WTC11 (cell line): Measurements from ENCODE around the gene FSTL4. TPM values are rescaled to one million over a fixed set of nuclear protein-coding genes. Genes with fewer than 3 reads are reported as not detected.
A peak's percentile ranks its signal among the peaks of the same experiment; 100 is the strongest.

Experiments
- ATAC-seq: fragments of 200-7000 bp; cut with Tn5 transposase; 2 replicates; pipeline ENCODE4 v1.10.0; 2021; ENCODE audit warnings: mild to moderate bottlenecking, moderate library complexity
- CTCF ChIA-PET: fragments of 300-600 bp; sonication (Branson Sonifier 250); formaldehyde crosslinking; loops from one replicate; lab custom pipeline; 2021; ENCODE audit warnings: antibody characterized with exemption; lab: Charles Lee
- POLR2A ChIA-PET: fragments of 350-600 bp; sonication (Branson Sonifier 250); formaldehyde crosslinking; loops from one replicate; lab custom pipeline; 2021; ENCODE audit warnings: antibody characterized with exemption; lab: Charles Lee
- DNase-seq: peaks from one replicate; pipeline ENCODE4 v3.0.0; 2021; ENCODE audit warnings: low spot score
- H3K27ac Mint-ChIP-seq: 2 replicates; pipeline ENCODE4 v1.8.0; 2021; ENCODE audit warnings: mixed read lengths
- H3K27me3 Mint-ChIP-seq: 2 replicates; pipeline ENCODE4 v1.8.0; 2021; ENCODE audit warnings: low read depth, mild to moderate bottlenecking, moderate library complexity, mixed read lengths
- H3K36me3 Mint-ChIP-seq: 2 replicates; pipeline ENCODE4 v1.8.0; 2021; ENCODE audit warnings: mixed read lengths
- H3K4me1 Mint-ChIP-seq: 2 replicates; pipeline ENCODE4 v1.8.0; 2022; ENCODE audit warnings: mixed read lengths
- H3K4me3 Mint-ChIP-seq: 2 replicates; pipeline ENCODE4 v1.8.0; 2021; ENCODE audit warnings: mild to moderate bottlenecking, moderate library complexity, mixed read lengths
- H3K9me3 Mint-ChIP-seq: 2 replicates; pipeline ENCODE4 v1.8.0; 2021; ENCODE audit warnings: mixed read lengths
- CREB1 ChIP-seq: sonication (generic); formaldehyde crosslinking; IDR thresholded peaks from 2 replicates; pipeline ENCODE4 v1.8.0; 2023; ENCODE audit warnings: mild to moderate bottlenecking, missing genetic modification reagents
- ETV6 ChIP-seq: sonication (generic); formaldehyde crosslinking; IDR thresholded peaks from 2 replicates; pipeline ENCODE4 v1.8.1; 2022; ENCODE audit warnings: mild to moderate bottlenecking, missing genetic modification reagents
- GABPB1 ChIP-seq: sonication (generic); formaldehyde crosslinking; IDR thresholded peaks from 2 replicates; pipeline ENCODE4 v1.8.1; 2023; ENCODE audit warnings: mild to moderate bottlenecking, missing genetic modification reagents
- HMGA2 ChIP-seq: fragments of 250-450 bp; sonication (Bioruptor Pico); IDR thresholded peaks from 2 replicates; pipeline ENCODE4 v1.4.0; 2021; ENCODE audit warnings: mild to moderate bottlenecking, moderate library complexity
- JAZF1 ChIP-seq: fragments of 250-450 bp; sonication (Bioruptor Pico); IDR thresholded peaks from 2 replicates; pipeline ENCODE4 v1.9.0; 2021; ENCODE audit warnings: moderate library complexity, mild to moderate bottlenecking, inconsistent platforms
- KAT7 ChIP-seq: sonication (generic); formaldehyde crosslinking; IDR thresholded peaks from 2 replicates; pipeline ENCODE4 v1.8.1; 2023; ENCODE audit warnings: missing genetic modification reagents, mild to moderate bottlenecking, borderline replicate concordance
- PRRX2 ChIP-seq: fragments of 250-450 bp; sonication (Bioruptor Pico); IDR thresholded peaks from 2 replicates; pipeline ENCODE4 v1.8.0; 2021; ENCODE audit warnings: mild to moderate bottlenecking
- ZNF138 ChIP-seq: sonication (generic); formaldehyde crosslinking; conservative IDR thresholded peaks from 2 replicates; pipeline ENCODE4 v1.8.1; 2022; ENCODE audit warnings: mild to moderate bottlenecking, moderate library complexity, missing genetic modification reagents
- ZNF232 ChIP-seq: sonication (generic); formaldehyde crosslinking; IDR thresholded peaks from 2 replicates; pipeline ENCODE4 v1.8.0; 2022; ENCODE audit warnings: mild to moderate bottlenecking, missing genetic modification reagents
- ZNF396 ChIP-seq: fragments of 250-450 bp; sonication (Bioruptor Pico); IDR thresholded peaks from 2 replicates; pipeline ENCODE4 v1.8.0; 2021; ENCODE audit warnings: mild to moderate bottlenecking, moderate library complexity, borderline replicate concordance
- total RNA-seq: library from RNA; stranded (reverse); gene quantifications from 3 replicates; pipeline ENCODE4 v1.2.3, GENCODE V29; 2021
- TF ChIP-seq, protein P1 (sequence below): fragments of 200-600 bp; IDR thresholded peaks from 2 replicates; pipeline ENCODE4 v1.8.0; 2022; ENCODE audit warnings: antibody characterized with exemption
- TF ChIP-seq, protein P2 (sequence below): fragments of 250-450 bp; sonication (Bioruptor Pico); IDR thresholded peaks from 2 replicates; pipeline ENCODE4 v1.9.0; 2021; ENCODE audit warnings: moderate library complexity, mild to moderate bottlenecking, inconsistent platforms, borderline replicate concordance
- TF ChIP-seq, protein P3 (sequence below): sonication (generic); formaldehyde crosslinking; IDR thresholded peaks from 2 replicates; pipeline ENCODE4 v1.8.1; 2022; ENCODE audit warnings: mild to moderate bottlenecking, moderate library complexity, missing genetic modification reagents
- TF ChIP-seq, protein P4 (sequence below): fragments of 250-450 bp; sonication (Bioruptor Pico); conservative IDR thresholded peaks from 2 replicates; pipeline ENCODE4 v1.9.0; 2021; ENCODE audit warnings: mild to moderate bottlenecking
- TF ChIP-seq, protein P5 (sequence below): sonication (generic); formaldehyde crosslinking; IDR thresholded peaks from 2 replicates; pipeline ENCODE4 v1.8.0; 2022; ENCODE audit warnings: missing genetic modification reagents
- TF ChIP-seq, protein P6 (sequence below): sonication (generic); formaldehyde crosslinking; IDR thresholded peaks from 2 replicates; pipeline ENCODE4 v1.8.0; 2022; ENCODE audit warnings: mild to moderate bottlenecking, missing genetic modification reagents

The FSTL4 gene
- total RNA-seq, 1 experiment from 2014 or later = 6.1 TPM

DNA sequence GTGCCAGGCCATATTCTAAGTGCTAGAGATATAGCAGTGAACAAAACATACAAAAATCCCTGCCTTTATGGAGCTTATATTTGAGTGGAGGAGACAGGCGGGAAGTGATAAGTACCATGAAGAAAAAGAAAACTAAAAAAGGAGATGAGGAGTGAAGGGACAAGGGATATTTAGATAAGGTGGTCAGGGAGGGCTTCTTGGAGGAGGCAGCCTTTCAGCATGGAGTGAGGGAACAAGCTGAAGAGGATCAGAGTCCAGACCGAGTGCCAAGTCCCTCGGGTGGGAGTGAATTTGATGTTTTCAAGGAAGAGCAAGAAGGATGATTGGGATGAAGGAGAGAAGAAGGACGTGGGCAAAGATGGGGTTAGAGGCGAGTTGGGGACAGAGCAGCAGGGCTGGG lies 190.5 kb downstream of the FSTL4 start:
- DNase-seq = no peak
- CTCF ChIA-PET = interaction anchor here (0.5 to 8.3 kb wide), 44 partner anchors 10 to 523 kb away, joined by 3 to 103 read pairs (median 6); partner anchors contain the start of gene FSTL4
- ATAC-seq = no peak
- peaks cover 37% of the 10 kb centered on the region for H3K4me1 Mint-ChIP-seq
- no peaks in the 10 kb centered on the region for H3K36me3 Mint-ChIP-seq
- H3K4me3 Mint-ChIP-seq = no peak overlapping the region
- peaks cover 28% of the 10 kb centered on the region for H3K27me3 Mint-ChIP-seq
- POLR2A ChIA-PET = interaction anchor here (0.8 kb wide), 1 partner anchor 35 kb away, joined by 3 read pairs; no protein-coding TSS in a partner anchor
- TF ChIP-seq ZNF138 (CRISPR knock-in tag) = no peak
- TF ChIP-seq, all 79 proteins: peak for 0
- Mint-ChIP-seq H3K27ac (no peak overlapping the region), H3K9me3 (peaks cover 8% of the 10 kb centered on the region)

DNA sequence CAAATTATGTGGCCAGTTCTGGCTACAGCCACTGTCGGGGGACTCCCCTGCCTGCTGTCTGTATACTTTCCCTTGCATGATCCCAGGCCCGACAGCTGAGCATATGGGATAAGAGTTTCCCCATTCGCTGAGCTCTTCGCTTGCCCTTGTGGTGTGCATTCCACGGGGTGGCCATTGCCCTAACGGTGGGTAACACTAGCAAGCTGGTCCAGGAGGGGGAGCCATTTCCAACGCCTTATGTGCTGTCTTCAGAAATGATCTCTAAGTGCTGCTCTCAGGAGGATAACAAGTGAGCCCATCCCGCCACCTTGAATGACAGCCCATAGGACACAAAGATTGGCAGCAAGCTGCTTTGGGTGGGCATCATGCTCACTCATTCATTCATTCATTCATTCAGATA lies 190.9 kb downstream of the FSTL4 start:
- ATAC-seq = peak; percentile 75
- peak; percentile 73 for DNase-seq
- peaks cover 28% of the 10 kb centered on the region for H3K27me3 Mint-ChIP-seq
- no peak overlapping the region for H3K27ac Mint-ChIP-seq
- POLR2A ChIA-PET = interaction anchor here (0.8 kb wide), 1 partner anchor 36 kb away, joined by 3 read pairs; no protein-coding TSS in a partner anchor
- H3K4me3 Mint-ChIP-seq = no peak overlapping the region
- H3K36me3 Mint-ChIP-seq = no peaks in the 10 kb centered on the region
- H3K4me1 Mint-ChIP-seq = peaks cover 33% of the 10 kb centered on the region
- CTCF ChIA-PET = interaction anchor here (0.5 to 8.3 kb wide), 61 partner anchors 9 to 636 kb away, joined by 3 to 103 read pairs (median 4); partner anchors contain the start of gene FSTL4
- TF ChIP-seq, protein P1, sequence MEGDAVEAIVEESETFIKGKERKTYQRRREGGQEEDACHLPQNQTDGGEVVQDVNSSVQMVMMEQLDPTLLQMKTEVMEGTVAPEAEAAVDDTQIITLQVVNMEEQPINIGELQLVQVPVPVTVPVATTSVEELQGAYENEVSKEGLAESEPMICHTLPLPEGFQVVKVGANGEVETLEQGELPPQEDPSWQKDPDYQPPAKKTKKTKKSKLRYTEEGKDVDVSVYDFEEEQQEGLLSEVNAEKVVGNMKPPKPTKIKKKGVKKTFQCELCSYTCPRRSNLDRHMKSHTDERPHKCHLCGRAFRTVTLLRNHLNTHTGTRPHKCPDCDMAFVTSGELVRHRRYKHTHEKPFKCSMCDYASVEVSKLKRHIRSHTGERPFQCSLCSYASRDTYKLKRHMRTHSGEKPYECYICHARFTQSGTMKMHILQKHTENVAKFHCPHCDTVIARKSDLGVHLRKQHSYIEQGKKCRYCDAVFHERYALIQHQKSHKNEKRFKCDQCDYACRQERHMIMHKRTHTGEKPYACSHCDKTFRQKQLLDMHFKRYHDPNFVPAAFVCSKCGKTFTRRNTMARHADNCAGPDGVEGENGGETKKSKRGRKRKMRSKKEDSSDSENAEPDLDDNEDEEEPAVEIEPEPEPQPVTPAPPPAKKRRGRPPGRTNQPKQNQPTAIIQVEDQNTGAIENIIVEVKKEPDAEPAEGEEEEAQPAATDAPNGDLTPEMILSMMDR = peak; percentile 64
- no peak for TF ChIP-seq ZNF232
- H3K9me3 Mint-ChIP-seq = peaks cover 8% of the 10 kb centered on the region

DNA sequence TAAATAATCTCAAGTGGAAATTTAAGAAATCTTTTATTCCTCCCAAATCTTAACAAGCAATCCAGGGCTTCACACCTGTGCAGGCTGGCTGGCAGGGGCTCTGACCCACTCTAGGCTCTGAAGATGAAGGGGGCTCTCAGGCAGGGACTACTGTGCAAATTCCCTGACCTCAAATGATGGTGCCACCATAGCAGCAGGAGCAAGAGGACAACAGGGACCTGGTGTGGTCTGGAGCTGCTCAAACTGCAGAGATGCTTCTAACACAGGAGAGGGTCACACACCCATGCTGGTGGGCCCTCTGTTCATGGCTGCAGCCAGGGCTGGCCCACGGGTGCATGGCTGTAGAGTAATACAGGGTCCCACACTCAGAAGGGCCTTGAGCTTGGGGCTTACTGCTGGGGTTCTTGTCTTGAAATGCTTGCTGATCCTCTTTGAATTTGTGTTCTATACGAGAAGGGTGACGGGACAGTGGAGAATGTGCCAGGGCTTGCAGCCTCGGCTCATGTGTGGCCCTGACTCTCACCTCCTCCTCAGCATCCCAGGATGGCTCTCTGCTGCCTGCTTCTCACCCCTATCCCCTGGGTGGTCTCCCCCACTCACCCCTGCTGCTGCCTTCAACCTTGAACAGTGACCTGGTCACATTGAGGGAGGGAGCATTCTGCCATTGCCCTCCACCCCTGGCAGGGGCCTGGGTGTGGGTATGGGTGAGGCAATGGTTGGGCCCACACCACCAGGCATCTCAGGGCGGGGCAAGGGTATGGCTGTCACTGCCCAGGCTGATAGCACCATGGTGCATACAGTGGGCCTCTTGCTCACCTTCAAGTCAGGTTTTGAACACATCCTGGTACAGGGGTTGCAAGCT lies 191.7 kb downstream of the FSTL4 start:
- no peak overlapping the region for H3K27ac Mint-ChIP-seq
- H3K9me3 Mint-ChIP-seq = peaks cover 8% of the 10 kb centered on the region
- CTCF ChIA-PET = interaction anchor here (0.5 to 8.3 kb wide), 60 partner anchors 9 to 635 kb away, joined by 3 to 103 read pairs (median 4); partner anchors contain the start of gene FSTL4
- POLR2A ChIA-PET = interaction anchor here (0.8 kb wide), 1 partner anchor 36 kb away, joined by 3 read pairs; no protein-coding TSS in a partner anchor
- peaks cover 25% of the 10 kb centered on the region for H3K4me1 Mint-ChIP-seq
- no peak overlapping the region for H3K4me3 Mint-ChIP-seq
- peaks cover 28% of the 10 kb centered on the region for H3K27me3 Mint-ChIP-seq
- DNase-seq (no peak), ATAC-seq (no peak)
- TF ChIP-seq, protein P2, sequence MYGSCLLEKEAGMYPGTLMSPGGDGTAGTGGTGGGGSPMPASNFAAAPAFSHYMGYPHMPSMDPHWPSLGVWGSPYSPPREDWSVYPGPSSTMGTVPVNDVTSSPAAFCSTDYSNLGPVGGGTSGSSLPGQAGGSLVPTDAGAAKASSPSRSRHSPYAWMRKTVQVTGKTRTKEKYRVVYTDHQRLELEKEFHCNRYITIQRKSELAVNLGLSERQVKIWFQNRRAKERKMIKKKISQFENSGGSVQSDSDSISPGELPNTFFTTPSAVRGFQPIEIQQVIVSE (CRISPR knock-in tag) = no peak
- TF ChIP-seq, protein P3, sequence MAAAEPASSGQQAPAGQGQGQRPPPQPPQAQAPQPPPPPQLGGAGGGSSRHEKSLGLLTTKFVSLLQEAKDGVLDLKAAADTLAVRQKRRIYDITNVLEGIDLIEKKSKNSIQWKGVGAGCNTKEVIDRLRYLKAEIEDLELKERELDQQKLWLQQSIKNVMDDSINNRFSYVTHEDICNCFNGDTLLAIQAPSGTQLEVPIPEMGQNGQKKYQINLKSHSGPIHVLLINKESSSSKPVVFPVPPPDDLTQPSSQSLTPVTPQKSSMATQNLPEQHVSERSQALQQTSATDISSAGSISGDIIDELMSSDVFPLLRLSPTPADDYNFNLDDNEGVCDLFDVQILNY (CRISPR knock-in tag) = no peak
- TF ChIP-seq PRRX2 (CRISPR knock-in tag) = no peak
- no peak for TF ChIP-seq HMGA2 (CRISPR knock-in tag)
- H3K36me3 Mint-ChIP-seq = no peaks in the 10 kb centered on the region

DNA sequence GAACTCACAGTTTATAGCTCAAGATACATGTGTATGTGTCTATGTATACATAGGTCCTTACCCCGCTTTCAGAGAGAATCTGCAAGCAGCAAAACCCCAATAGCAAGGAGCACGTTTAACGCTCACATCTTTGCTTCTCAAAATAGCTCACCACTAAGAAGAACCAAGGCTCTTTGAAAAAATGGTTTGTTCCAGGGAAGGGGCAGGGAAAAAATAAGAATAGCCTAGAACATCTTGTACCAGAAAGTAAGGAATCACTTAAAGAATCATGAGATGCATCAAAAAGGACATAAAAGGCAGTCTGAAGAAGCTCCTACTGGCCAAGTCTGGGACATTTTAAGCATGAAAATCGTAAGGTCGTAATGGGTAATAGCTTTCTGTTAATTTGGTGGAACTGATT lies 196.4 kb downstream of the FSTL4 start:
- H3K36me3 Mint-ChIP-seq = no peaks in the 10 kb centered on the region
- ATAC-seq (no peak), DNase-seq (no peak)
- ChIA-PET POLR2A (no interaction called here), CTCF (interaction anchor here (1.3 to 1.7 kb wide), 3 partner anchors 8 to 168 kb away, joined by 4 to 5 read pairs (median 4); no protein-coding TSS in a partner anchor)
- H3K4me1 Mint-ChIP-seq = no peaks in the 10 kb centered on the region
- H3K27ac Mint-ChIP-seq = no peak overlapping the region
- no peak for TF ChIP-seq ETV6 (CRISPR knock-in tag)
- TF ChIP-seq ZNF232 = no peak
- no peak for TF ChIP-seq CREB1
- TF ChIP-seq, protein P4, sequence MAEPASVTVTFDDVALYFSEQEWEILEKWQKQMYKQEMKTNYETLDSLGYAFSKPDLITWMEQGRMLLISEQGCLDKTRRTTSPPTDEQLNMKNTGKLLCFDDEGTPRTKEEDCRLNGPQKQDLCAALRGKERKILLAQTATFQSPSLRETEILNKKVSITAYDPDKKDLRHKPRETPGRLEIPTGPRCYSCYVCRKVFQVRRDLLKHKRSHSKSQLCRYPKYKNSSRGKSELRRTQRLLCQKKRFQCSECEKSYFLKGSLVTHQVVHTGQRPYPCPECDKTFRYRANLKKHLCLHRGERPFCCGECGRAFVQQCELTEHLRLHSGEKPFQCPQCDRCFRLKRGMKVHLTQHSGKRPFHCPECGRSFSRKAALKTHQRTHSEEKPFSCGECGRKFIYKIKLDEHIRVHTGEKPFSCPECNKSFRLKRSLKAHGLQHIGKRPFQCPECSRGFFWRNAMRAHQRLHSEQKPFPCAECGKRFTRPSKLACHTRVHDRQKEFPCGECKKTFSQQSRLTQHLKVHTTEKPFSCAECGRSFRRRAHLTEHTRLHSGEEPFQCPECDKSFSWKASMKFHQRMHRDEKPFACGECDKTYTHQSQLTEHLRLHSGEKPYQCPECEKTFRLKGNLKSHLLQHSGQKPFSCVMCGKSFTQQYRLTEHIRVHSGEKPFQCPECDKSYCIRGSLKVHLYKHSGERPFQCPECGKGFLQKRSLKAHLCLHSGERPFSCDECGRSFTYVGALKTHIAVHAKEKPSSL (CRISPR knock-in tag) = no peak
- no peak for TF ChIP-seq JAZF1 (CRISPR knock-in tag)
- no peak for TF ChIP-seq KAT7
- TF ChIP-seq ZNF396 = no peak
- TF ChIP-seq, protein P5, sequence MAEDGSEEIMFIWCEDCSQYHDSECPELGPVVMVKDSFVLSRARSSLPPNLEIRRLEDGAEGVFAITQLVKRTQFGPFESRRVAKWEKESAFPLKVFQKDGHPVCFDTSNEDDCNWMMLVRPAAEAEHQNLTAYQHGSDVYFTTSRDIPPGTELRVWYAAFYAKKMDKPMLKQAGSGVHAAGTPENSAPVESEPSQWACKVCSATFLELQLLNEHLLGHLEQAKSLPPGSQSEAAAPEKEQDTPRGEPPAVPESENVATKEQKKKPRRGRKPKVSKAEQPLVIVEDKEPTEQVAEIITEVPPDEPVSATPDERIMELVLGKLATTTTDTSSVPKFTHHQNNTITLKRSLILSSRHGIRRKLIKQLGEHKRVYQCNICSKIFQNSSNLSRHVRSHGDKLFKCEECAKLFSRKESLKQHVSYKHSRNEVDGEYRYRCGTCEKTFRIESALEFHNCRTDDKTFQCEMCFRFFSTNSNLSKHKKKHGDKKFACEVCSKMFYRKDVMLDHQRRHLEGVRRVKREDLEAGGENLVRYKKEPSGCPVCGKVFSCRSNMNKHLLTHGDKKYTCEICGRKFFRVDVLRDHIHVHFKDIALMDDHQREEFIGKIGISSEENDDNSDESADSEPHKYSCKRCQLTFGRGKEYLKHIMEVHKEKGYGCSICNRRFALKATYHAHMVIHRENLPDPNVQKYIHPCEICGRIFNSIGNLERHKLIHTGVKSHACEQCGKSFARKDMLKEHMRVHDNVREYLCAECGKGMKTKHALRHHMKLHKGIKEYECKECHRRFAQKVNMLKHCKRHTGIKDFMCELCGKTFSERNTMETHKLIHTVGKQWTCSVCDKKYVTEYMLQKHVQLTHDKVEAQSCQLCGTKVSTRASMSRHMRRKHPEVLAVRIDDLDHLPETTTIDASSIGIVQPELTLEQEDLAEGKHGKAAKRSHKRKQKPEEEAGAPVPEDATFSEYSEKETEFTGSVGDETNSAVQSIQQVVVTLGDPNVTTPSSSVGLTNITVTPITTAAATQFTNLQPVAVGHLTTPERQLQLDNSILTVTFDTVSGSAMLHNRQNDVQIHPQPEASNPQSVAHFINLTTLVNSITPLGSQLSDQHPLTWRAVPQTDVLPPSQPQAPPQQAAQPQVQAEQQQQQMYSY = no peak
- no peak for TF ChIP-seq GABPB1 (CRISPR knock-in tag)
- TF ChIP-seq, protein P6, sequence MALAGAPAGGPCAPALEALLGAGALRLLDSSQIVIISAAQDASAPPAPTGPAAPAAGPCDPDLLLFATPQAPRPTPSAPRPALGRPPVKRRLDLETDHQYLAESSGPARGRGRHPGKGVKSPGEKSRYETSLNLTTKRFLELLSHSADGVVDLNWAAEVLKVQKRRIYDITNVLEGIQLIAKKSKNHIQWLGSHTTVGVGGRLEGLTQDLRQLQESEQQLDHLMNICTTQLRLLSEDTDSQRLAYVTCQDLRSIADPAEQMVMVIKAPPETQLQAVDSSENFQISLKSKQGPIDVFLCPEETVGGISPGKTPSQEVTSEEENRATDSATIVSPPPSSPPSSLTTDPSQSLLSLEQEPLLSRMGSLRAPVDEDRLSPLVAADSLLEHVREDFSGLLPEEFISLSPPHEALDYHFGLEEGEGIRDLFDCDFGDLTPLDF = no peak
- H3K9me3 Mint-ChIP-seq = peaks cover 8% of the 10 kb centered on the region
- no peaks in the 10 kb centered on the region for H3K27me3 Mint-ChIP-seq
- H3K4me3 Mint-ChIP-seq = no peak overlapping the region
